Stimulated activated CD8-positive, alpha-beta memory T cell treated with anti-CD3 and anti-CD28 coated beads, Interleukin-7, amount 100 ng/mL, for 48 hours (primary cell): ENCODE results near the gene SH3GL3.

Experiments
- DNase-seq, 2 donors: peaks; one replicate each; pipeline ENCODE4 v3.0.0-alpha.2; 2020; ENCODE audit warnings: low read depth in 1 of 2; ENCODE audit errors: extremely low read depth in 1 of 2

The SH3GL3 gene

DNA sequence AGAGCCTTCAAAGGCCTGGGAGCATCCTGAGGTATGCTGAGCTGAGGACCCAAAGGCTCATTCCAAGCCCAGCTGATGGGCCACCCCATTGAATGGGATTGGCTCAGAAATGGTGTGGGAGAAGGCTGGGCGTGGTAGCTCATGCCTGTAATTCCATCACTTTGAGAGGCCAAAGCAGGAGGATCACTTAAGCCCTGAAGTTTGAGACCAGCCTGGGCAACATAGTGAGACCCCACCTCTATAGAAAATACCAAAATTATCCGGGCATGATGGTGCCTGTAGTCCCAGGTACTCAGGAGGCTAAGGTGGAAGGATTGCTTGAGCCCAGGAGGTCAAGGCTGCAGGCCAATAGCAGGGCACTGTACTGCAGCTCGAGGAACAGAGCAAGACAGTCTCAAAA is 163.0 kb downstream of the SH3GL3 start:
- no peak for DNase-seq

DNA sequence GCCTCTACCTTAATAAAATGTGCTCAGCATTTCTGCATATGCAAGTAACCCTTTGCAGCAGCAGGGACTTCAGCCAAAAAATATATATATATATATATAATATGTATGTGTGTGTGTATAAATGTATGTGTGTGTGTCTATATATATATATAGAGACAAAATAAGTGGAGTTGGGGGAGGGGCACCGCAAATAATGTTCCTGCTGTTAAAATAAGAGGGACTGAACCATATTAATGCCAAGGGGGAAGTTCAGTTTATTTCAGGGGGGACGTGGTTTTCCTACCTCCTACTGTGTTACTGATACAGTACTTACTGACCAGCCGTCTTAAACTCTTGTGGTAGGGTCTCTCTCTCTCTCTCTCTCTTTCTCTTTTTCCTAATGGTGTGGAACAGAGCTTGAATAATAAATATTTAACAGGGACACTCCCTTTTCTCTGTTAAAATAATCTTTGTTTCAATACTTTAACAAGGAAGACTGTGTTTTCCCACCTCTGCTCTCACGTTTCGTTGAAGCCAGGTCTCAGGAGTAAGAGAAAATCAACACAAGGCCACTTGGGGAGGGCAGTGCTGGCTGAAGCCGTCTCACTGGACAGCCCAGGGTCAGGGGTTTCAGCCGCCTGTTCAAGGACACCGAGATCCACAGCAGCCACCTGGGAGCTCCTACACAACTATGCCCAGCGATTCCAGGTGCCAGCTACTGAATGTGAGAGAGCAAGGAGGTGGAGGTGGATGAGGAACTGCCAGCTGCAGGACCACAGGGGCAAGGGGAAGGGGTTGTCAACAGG is 164.0 kb downstream of the SH3GL3 start:
- no peak for DNase-seq

DNA sequence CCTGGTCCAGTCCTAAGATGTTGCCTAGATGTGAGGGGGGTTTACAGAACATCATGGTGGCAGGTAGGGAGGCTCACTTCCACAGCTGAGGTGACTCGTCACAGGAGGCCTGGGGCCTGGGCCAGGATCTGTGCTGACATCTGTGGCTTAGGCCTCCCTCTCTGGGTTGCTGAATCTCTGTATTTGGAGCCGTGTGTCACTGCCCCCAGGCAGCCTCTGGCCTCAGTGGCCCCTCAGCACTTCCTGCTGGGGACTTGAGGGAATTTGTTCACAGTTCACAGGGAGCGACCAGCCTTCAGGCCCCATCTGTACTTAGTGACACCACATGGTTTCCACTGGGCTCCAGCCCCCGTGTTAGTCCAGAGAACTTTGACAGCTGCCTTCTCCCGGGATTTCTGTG is 165.1 kb downstream of the SH3GL3 start:
- DNase-seq: no peak

DNA sequence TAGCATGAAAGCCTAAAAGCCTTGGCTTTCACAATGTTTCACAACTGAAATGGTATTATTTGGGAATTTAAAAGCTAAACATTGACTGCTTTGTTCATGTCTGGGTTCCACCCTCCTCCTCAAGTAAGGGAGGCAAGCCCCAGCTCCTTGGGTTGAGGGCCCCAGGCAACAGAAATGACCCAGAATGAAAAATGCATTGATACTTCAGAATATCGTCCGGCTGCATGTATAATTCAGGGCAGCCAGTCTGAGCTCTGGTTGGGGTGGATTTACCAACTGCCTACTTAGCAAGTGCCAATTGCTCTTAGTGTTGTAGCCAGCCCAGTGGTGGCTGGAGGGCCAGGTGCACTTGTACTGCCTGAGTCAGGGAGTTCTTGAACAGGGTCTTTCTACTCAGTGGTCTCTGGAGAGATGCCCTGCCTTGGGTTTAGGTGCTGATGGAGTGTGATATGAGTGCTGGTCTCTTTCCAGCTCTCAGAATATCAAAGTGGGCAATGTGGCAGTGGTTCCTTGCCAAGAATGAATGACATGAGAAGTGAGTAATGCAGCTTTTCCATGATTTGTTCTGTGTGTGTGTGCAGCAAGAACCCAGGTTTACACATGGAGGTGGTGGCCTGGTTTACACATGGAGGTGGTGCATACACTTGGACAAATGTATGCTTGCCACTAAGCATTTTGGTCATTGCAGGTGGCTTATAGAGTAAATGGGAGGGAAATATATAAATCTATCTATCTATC is 165.9 kb downstream of the SH3GL3 start:
- DNase-seq: no peak

DNA sequence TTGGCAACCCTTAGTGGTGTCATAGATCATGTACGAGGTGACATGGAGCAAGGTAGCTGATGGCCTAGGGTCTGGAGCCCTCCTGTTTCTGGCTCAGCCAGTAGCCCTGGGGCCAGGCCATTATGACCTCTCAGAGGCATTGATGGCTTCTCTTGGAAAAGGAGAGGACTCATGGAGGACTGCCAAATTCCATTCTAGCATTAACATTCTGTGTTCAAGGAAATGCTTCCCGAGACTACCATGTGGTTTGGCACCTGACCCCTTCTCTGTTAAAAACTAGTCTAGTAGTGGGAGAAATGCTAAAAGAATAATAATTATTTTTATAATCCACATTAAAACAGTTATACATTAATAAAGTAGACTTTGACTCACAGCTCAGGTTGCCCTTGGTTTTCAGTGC is 166.6 kb downstream of the SH3GL3 start:
- DNase-seq: no peak

DNA sequence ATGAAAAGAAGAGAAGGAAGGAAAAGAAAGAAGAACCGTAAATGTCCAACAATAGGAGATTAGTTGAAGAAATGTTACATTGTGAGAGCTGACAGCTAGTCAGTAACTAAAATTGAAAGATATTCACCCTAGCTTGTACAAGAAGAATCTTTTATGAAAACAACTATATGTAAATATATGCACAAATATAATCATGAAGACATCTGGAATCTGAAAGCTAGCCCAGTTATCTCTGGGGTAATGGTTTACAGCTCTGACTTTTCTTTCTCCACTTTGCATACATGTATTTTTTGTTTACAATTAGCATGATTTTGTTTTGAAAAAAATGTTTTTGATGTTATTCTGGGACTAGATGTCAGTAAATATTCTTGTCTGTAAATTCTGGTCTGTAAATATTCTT is 169.7 kb downstream of the SH3GL3 start:
- DNase-seq: no peak

DNA sequence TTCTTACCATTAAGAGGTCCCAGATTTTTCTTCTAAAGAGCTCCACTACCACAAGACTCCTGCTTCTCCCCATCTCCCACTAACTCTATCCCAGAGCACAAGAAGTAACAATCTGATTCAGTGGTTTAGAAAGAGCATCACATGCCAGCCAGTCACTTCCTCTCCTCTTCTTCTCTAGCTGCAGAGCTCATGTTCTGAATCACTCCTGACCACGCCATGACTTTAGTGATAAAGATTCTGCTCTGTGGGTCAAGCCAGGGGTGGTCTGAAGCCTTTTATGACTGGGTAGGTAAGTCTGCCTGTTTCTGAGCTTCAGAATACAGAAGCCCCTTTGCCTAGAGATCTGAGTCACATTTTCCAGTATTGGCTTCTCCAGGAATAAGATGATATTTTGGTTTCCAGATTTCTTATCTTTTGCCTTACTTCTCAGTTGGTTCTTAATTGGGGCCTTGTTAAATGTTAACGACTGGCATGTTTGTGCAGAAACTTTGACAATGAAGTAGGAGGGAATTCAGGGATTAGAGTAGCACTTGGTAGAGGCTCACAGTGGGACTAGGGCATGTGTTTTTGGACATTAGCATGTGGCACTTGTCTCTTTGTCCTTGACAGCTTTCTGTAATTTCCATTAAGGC is 179.1 kb downstream of the SH3GL3 start:
- DNase-seq: peak in 1 of 2 donors; percentile 6

DNA sequence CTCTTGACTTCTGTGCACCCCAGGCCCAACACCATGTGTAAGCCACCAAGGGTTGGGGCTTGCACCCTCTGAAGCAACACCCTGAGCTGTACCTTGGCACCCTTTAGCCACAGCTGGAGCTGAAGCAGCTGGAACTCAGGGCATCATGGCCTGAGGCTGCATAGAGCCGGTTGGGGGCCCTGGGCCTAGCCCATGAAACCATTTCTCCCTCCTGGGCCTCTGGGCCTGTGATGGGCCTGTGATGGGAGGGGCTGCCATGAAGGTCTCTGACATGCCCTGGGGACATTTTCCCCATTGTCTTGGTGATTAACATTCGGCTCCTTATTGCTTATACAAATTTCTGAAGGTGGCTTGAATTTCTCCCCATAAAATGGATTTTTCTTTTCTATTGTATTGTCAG is 184.4 kb downstream of the SH3GL3 start:
- DNase-seq: no peak

DNA sequence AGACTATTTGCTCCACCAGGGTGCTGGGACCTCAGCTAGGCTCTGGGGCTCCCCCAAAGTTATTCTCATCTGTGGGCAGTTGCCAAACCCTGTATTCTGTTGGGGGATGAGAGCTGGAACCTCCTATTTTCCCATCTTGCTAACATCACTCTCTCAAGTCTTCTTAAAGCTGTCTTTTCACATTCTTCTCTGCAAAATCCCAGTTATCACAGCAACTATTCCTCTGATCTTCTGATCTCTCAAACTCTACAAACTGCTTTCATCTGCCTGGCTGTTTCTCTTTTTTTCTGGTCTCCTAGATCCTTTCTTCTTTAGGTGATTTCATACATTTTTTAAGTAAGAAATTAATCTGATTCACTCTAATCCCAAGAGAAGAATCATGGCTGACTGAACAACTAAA is 196.1 kb downstream of the SH3GL3 start:
- DNase-seq: no peak

DNA sequence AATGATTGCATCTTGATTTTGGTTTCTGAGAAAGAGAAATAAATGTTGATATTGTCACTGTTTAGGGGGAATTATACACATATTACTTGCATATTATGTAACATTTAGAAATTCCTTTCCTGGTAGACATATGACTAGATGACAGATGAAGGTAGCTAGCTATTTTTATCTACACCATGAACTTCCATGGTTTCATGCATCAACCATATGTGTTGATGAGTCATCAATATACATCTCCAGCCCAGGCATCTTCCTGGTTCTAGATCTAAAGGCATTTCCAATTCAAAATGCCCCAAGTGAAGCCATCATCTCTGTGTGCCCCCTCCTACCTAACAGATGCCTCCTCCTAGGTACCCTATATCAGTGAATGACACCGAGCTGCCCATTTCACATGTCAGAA is 197.3 kb downstream of the SH3GL3 start:
- no peak for DNase-seq

DNA sequence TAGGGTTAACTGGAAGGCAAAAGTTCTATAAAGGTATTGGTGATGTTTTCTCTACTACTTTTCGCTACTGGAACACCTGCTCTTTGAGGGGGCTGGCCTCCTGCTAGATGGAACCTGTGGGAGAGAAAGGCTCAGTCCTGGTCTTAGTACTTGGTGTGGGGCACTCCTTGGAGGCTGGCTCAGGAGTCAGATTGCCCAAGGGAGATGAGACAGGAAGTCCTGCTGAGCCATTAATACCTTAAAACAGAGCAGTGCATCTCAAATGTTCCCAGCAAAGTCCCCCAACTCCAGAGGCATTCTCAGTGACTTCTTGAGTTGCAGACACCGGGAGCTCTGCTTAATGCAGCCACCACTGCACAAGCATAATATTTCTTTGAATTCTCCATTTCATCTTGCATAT is 203.7 kb downstream of the SH3GL3 start:
- DNase-seq: no peak

DNA sequence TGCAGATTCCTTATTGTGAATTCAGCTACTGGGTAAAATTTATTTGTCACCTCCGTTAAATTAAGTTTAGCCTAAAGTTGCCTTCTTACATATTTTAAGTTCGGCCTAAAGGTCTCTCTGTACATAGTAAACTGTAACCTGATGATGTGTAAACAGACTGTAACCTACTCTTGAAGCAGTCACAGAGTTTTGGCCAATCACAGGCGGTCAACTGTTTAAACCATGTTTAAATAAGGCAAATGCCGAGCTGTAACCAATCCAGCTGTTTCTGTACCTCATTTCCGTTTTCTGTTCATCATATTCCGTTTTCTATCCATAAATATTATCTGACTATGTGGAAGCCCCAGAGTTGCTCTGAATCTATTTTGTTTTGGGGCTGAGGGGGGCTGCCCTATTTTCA is 204.4 kb downstream of the SH3GL3 start:
- DNase-seq: no peak

DNA sequence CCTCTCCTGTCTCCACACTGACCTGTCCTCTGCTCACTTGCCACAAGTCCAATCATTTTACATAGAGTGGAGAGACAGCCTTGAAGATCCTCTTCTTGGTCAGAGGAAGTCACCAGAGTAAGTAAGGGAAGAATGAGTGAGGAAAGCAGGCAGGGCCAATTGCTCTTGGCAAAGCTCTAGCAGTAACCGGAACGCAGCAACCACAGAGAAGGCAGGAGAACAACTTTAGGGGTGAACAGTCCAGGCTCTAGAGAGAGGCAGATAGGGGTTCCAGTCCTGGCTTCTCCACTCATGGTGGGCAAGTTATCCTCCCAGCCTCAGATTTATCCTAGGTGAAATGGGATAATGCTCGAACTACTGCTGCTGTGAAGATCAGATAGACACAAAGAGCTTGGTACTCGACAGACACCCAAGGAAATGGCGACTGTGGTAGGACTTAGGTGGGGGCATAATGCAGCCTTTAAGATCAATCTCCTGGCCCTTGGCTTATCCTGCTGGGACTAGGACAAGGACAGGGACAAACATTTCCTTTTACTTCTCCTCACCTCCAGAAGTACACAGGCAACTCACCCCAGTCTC is 205.6 kb downstream of the SH3GL3 start:
- no peak for DNase-seq

DNA sequence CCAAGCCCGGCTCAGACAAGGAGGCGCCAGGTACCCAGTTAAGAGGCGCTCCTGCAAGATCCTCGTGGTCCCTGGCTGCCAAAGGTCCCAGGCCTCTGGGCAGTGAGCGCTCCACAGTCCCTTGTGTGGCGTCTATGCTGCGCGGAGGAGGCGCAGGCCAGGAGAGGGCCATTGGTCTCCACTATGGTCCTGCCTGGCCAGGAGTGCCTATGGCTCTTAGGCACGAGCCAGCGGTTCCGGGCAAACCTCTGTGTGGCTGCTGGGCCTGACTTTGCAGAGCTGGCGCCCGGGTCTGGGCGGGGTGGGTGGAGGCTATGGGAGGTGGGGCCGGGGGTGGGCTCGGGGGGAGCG is 206.1 kb downstream of the SH3GL3 start:
- DNase-seq: no peak

DNA sequence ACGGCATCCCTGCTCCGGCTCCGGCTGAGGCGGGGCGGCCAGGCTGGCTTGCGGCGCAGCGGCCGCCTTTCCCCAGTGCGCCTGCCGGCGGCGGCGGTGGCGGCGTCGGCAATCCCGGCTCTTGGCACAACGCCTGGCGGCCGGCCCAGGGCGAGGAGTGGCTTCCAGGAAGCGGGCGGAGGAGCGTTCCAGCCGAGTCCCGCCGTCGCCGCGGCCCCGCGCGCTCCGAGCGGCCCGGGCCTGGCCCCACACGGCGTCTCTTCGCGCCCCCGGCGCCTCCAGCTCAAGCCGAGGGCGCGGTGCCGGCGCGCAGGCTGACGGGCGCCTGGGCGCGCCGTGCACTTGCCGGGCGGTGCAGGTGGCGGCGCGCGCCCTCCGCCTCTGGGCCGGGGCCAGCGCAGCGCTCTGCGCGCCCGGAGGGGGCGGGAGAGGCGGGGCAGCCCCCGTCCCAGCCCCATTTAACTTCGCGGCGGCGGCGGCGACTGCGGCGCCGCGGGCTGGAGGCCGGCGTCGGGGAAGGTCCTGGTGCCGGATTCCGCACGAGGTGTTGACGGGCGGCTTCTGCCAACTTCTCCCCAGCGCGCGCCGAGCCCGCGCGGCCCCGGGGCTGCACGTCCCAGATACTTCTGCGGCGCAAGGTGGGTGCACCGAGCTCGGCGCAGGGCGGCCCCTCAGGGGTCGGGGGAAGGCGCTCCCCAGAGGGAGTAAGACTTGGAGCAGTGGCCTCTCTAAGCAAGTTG is 206.7 kb downstream of the SH3GL3 start, which contains the start of gene ADAMTSL3:
TSS of gene ADAMTSL3 (plus strand) at position 485 of the 740 bp plus-strand sequence. CDS start 1,639 bp downstream, outside the sequence.
- DNase-seq: no peak

DNA sequence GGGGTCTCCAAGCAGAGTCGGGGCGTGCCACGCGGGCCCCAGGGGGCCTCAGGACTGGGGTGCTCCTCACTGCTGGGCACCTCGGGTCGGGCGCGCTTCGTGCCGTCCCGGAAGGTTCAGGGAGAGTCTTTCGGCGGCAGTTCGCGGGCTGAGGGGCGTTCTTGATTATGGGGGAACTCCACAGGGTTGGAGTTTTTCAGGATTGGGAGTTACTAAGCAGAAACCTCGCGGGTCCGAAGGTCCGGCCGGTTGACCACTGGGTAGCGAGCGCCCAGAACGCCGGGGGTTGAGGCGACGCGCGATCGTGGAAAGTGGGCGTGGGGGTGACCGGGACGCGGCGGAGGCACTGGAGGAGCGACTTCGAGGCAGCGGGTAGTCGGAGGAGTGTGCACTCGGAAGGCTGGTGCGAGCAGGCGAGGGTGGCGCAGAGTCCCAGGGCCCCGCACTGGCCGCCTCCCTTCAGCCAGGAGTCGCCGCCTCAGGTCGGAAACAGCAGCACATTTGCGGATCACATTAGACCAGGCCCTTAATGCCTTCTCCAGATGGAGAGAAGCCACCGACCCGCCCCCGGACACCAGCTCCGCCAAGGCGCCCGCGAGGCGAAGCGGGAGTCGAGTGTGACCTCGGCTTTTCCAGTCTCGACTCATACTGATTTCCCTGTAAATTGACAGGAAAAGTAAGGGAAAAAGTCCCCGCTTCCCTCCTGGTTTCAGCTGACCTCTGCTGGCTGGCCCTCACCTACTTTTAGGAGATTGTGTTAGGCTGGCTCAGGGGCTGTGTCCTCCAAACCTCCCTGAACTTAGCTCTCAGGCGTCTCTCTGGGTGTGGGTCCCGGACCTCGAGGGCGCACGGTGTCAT is 207.5 kb downstream of the SH3GL3 start:
- no peak for DNase-seq

DNA sequence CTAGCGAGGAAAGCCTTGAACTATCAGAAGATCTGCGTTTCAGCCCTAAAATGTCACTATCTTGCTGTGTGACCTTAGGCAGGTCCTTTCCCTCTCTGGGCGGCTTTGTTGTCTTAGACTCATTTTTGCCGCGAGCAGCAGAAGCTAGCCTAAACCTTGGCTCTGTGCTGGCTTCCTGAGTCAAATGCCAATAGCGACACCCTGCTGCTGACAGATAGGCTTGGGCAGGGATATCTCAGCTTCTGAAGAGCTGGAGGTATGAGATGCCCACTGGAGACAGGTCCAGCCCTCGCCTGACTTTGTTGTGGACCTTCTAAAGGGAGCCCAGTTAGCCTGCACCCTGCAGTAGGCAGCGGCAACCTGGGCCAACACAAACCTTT is 208.1 kb downstream of the SH3GL3 start:
- DNase-seq: no peak

DNA sequence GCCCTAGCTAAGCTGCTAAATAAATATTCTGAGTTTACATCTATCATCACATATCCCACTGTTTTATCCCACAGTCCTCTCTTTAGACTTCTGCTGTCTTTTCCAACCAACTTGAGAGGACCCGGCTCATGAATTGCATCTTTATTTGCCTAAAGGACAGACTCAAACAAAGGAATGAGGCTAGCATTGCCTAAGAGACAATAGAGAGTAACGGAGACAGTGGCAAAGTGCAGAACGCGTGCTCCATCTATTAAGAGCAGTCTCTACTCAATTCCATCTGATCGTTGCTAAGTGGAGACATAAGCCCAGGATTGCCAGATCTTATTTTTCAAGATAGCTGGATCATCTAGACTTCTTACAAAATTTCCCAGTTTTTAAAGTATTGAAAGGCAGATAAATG is 209.1 kb downstream of the SH3GL3 start:
- no peak for DNase-seq

DNA sequence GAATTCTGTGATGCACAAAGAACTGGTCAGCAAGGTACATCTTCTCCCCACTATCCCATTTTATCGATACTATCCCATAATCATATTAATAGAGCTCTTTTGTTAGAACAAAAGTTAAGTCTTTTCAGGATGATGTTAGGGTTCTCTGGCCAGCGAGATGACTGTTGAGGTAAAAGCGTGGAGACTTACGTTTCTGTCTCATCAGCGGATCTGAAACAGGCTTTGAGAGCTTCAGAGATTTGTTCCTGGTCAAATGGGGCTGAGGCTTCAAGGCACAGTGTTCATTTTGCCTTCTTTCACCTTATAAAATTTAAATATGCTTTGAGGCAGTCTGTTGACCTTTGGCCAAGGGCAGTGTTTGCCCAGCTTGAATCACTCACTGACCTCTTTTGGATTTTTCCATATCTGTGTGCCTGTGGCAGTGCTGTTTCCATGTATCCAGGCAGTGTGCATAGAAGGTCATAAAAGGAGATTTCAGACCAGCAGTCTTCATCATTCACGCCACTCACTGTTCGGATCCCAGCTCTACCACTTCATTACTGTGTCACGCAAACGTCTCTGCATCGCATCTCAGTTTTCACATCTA is 209.9 kb downstream of the SH3GL3 start:
- no peak for DNase-seq

DNA sequence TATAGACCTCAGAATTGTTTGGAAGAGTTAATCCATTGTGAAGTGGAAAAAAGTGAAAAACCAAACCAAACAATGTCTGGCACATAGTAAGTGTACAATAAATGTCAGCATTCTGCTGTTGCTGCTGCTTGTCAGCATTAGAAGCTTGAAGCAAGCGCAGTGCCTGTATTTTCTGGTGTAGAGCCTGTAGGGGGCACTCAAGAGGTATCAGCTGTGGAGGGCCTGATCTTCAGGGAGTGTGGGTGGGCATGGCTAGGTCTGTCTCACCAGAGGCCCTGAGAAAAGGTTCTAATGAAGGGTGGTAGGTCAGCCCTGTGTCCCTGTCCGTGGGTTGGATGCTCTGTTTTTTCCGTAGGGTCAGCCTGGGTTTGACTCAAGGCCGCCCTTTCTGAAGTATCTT is 210.4 kb downstream of the SH3GL3 start:
- DNase-seq: no peak
